Right lobe of liver (tissue), 6 donors: Measurements from ENCODE around the gene USP38. TPM values are rescaled to one million over a fixed set of nuclear protein-coding genes. Genes with fewer than 3 reads are reported as not detected.
"Not testable (repeated sequence)": the region's sequence is repeated elsewhere in the genome, so short reads cannot be mapped to it uniquely, and the experiment has no call there.

Experiments used
- ATAC-seq, 4 donors: fragments of 200-7000 bp; cut with Tn5 transposase; one replicate each; pipeline ENCODE4 v1.9.1; 2020; ENCODE audit warnings: mild to moderate bottlenecking in 4 of 4, moderate library complexity in 4 of 4
- DNase-seq, 3 donors: peaks; one replicate each; pipeline ENCODE4 v3.0.0-alpha.2; 2020
- H3K27ac ChIP-seq, 3 donors: fragments of 200-600 bp; one replicate each; pipeline ENCODE4 v1.8.0; 2022
- H3K27me3 ChIP-seq, 2 donors: fragments of 200-600 bp; one replicate each; pipeline ENCODE4 v1.8.0; 2022
- H3K36me3 ChIP-seq, 4 donors: fragments of 200-600 bp; sonication (generic) in 1 of 4; one replicate each; pipeline versions ENCODE4 v1.5.1 to v1.8.0; 2017 to 2022; ENCODE audit warnings: control low read depth in 1 of 4
- H3K4me1 ChIP-seq, 4 donors: fragments of 200-600 bp; sonication (generic) in 1 of 4; one replicate each; pipeline versions ENCODE4 v1.5.1 to v1.8.0; 2017 to 2022; ENCODE audit warnings: control low read depth in 1 of 4
- H3K4me3 ChIP-seq, 3 donors: fragments of 200-600 bp; one replicate each; pipeline ENCODE4 v1.8.0; 2022
- H3K9me3 ChIP-seq, 4 donors: fragments of 200-600 bp; sonication (generic) in 1 of 4; one replicate each; pipeline versions ENCODE4 v1.5.1 to v1.8.0; 2017 to 2022; ENCODE audit warnings: control low read depth in 1 of 4
- POLR2A ChIP-seq: fragments of 450-650 bp; IDR thresholded peaks from one replicate; pipeline ENCODE4 v1.6.1; 2017; ENCODE audit warnings: antibody characterized with exemption, mild to moderate bottlenecking
- WGBS: methylation state at CpG from one replicate; pipeline ENCODE4 v1.1.6; 2018; ENCODE audit warnings: low coverage, low lambda C conversion rate; ENCODE audit not compliant: insufficient coverage; ENCODE audit errors: missing lambda C conversion rate; 5-methylcytosine and 5-hydroxymethylcytosine counted together
- intact Hi-C, 2 donors: fragments of 100-400 bp; cut with DNase I; formaldehyde crosslinking; loops; one replicate each; pipeline versions ENCODE4 v1.11.2 to v1.14.1; 2022
- total RNA-seq, 6 experiments: library from RNA; depleted of rRNA in 2 of 6; stranded (reverse); fragments of >200 nt in 2 of 6; fragmentation: NEBNext Ultra II Directional in 3 of 6; extraction: Animal tissue kit (Norgen Biotek cat#: 25700) in 3 of 6; gene quantifications; one replicate each; pipeline versions ENCODE4 v1.1.0 to v1.2.4, GENCODE V29; 2016 to 2023
- TF ChIP-seq, protein P1 (sequence below), 4 donors: fragments of 200-600 bp in 3 of 4; fragments of 450-650 bp in 1 of 4; IDR thresholded peaks; one replicate each; pipeline versions ENCODE4 v1.5.1 to v1.8.0; 2016 to 2022; ENCODE audit warnings: antibody characterized with exemption in 4 of 4, mild to moderate bottlenecking in 2 of 4
- donor health status: DM: no; HTN: yes; CAD: no.
- donor health status: DM: no; HTN: no; CAD: no.
- donor health status: DM: no; HTN: no; CAD: no.
- donor health status: DM: no; HTN: yes; CAD: no.
- donor health status: DM: no; HTN: yes; CAD: no.

Gene USP38
- total RNA-seq, 6 experiments from 2014 or later, result 21.0 to 24.6 (median 21.4) TPM

DNA sequence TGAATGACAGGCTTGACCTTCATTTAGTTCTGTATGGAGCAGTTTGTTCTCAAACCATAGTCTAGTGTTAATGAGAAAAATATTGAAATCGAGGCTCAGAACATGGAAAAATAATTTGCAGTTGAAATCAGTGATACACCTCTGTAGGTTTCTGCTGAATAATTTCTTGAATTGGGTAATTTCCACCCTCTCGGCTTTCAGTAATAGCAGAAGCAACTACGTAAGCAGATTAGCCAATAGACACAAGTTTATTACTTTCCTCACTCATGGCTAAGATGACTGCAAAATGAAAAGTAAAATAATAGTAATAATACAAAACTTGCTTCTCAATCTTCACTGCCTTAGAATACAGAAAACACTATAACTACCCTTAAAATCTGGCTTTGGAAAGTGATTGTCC, 46.0 kb downstream of the USP38 start:
- Histone ChIP-seq H3K4me3 (no peak overlapping the region), H3K4me1 (no peaks in the 10 kb centered on the region), H3K27ac (no peak overlapping the region), H3K9me3 (no peaks in the 10 kb centered on the region), H3K36me3 (no peaks in the 10 kb centered on the region), H3K27me3 (no peaks in the 10 kb centered on the region)
- no peak for ATAC-seq
- DNase-seq, result no peak
- intact Hi-C loops, result no loop called here
- 52% methylated on average over 3 of the region's 3 CpGs for WGBS
- TF ChIP-seq, protein P1, sequence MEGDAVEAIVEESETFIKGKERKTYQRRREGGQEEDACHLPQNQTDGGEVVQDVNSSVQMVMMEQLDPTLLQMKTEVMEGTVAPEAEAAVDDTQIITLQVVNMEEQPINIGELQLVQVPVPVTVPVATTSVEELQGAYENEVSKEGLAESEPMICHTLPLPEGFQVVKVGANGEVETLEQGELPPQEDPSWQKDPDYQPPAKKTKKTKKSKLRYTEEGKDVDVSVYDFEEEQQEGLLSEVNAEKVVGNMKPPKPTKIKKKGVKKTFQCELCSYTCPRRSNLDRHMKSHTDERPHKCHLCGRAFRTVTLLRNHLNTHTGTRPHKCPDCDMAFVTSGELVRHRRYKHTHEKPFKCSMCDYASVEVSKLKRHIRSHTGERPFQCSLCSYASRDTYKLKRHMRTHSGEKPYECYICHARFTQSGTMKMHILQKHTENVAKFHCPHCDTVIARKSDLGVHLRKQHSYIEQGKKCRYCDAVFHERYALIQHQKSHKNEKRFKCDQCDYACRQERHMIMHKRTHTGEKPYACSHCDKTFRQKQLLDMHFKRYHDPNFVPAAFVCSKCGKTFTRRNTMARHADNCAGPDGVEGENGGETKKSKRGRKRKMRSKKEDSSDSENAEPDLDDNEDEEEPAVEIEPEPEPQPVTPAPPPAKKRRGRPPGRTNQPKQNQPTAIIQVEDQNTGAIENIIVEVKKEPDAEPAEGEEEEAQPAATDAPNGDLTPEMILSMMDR (IDR thresholded peaks at IDR 0.05), result no peak
- TF ChIP-seq POLR2A, result no peak

DNA sequence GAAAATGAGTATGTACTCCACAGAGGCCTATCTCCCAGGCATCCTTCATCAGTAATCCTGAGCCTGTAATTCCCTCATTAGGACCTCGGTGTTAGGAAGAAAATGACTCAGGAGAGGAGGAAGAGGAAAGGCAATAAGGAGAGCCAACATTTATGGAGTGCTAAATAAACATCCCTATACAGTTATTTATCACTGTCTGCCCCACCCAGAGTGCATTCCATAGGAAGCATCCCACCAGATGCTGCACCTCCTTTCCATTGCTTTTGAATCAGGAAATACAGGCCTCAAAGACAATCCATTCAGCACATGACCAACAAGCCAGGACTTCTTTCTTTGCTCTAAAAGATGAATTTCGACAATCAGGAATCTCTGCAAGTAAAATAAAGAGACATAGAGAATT, 47.6 kb downstream of the USP38 start:
- DNase-seq (no peak), ATAC-seq (no peak)
- no peak overlapping the region for H3K4me3 ChIP-seq
- H3K27ac ChIP-seq, result no peak overlapping the region
- no peaks in the 10 kb centered on the region for H3K36me3 ChIP-seq
- no peaks in the 10 kb centered on the region for H3K27me3 ChIP-seq
- intact Hi-C loops, result no loop called here
- no peaks in the 10 kb centered on the region for H3K4me1 ChIP-seq
- H3K9me3 ChIP-seq, result no peaks in the 10 kb centered on the region
- TF ChIP-seq POLR2A, result no peak
- TF ChIP-seq, protein P1 (IDR thresholded peaks at IDR 0.05), result no peak
- 56% methylated on average over 2 of the region's 2 CpGs for WGBS

DNA sequence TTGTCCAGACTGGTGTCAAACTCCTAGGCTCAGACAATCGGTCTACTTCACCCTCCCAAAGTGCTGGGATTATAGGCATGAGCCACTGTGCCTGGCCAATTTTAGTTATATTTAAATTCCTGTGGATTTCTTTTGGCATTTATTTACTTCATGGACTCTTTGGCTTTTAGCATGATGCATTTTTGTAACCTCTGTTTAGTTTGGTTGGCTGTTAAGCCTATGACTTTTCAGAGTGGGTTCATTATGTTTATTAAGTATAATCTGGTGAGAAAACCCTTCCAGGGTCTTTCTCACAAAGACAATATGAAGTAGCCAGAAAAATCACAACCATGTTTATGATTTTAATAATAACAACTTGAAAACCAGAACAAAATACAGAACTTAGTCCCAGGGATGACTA, 49.4 kb downstream of the USP38 start:
- ATAC-seq (no peak), DNase-seq (no peak)
- TF ChIP-seq, protein P1 (IDR thresholded peaks at IDR 0.05), result no peak
- TF ChIP-seq POLR2A, result no peak
- H3K9me3 ChIP-seq, result no peaks in the 10 kb centered on the region
- 89% methylated on average over 1 of the region's 1 CpG for WGBS
- no peak overlapping the region for H3K4me3 ChIP-seq
- H3K27ac ChIP-seq, result no peak overlapping the region
- no peaks in the 10 kb centered on the region for H3K4me1 ChIP-seq
- H3K27me3 ChIP-seq, result no peaks in the 10 kb centered on the region
- no peaks in the 10 kb centered on the region for H3K36me3 ChIP-seq
- intact Hi-C loops, result no loop called here

DNA sequence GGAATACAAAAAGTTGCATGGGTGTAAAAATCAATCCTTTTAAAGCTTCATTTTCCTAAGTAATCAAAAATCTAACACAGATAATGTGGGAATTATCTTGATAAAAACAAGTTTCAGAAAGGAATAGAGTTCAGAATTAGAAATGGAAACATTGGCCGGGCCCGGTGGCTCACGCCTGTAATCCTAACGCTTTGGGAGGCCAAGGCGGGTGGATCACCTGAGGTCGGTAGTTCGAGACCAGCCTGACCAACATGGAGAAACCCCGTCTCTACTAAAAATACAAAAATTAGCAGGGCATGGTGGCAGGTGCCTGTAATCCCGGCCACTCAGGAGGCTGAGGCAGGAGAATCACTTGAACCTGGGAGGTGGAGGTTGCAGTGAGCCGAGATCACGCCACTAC, 52.5 kb downstream of the USP38 start:
- H3K4me1 ChIP-seq, DNase-seq, intact Hi-C loops, H3K36me3 ChIP-seq, ATAC-seq, H3K27me3 ChIP-seq, H3K9me3 ChIP-seq, H3K27ac ChIP-seq, H3K4me3 ChIP-seq: not testable (repeated sequence)
- 97% methylated on average over 11 of the region's 11 CpGs for WGBS

DNA sequence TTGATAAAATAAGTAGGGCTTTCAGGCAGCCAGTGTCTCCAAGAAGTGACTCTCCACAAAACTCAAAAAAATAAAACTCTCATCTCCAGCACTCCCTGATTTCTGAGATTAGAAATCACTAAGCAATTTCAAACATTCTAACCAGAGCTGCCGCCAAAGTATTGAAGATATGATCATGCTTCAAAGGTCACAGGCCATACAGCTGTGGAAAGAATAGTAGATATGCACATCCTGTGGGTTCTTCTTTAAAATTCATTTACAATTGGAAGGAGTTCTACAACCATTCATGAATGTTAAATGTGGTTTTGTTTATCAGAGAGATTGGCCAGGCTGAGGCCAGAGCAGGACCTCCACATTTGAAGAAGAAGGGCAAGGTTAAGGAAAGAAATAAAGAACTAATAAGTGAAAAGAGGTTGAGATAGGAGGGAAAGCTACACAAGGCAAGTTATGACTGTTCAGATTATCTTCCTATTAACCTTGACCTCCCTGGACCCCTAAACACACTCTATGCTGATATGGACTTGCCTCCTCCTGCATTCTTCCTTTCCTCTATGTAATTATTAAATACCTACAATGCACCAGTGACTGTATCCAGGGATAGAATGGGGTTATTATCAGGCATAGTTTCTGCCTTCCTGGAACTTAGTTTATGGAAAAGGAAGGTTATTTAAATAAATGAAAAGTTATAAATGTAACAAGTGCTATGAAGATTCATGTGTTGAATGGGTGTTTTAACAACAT, 56.4 kb downstream of the USP38 start:
- ATAC-seq (no peak), DNase-seq (no peak)
- Histone ChIP-seq H3K4me3 (no peak overlapping the region), H3K36me3 (no peaks in the 10 kb centered on the region), H3K4me1 (no peaks in the 10 kb centered on the region), H3K27me3 (no peaks in the 10 kb centered on the region), H3K9me3 (no peaks in the 10 kb centered on the region), H3K27ac (no peak overlapping the region)
- TF ChIP-seq, protein P1 (IDR thresholded peaks at IDR 0.05), result no peak
- no peak for TF ChIP-seq POLR2A
- intact Hi-C loops, result no loop called here
- WGBS, result 42% methylated on average over 1 of the region's 1 CpG
